ENCODE data around the gene HSPB1. TPM values are rescaled to one million over a fixed set of nuclear protein-coding genes. Genes with fewer than 3 reads are reported as not detected.

The HSPB1 gene
- total and polyA plus RNA-seq, 2 experiments from 2014 or later = 48.1 to 437 TPM

DNA sequence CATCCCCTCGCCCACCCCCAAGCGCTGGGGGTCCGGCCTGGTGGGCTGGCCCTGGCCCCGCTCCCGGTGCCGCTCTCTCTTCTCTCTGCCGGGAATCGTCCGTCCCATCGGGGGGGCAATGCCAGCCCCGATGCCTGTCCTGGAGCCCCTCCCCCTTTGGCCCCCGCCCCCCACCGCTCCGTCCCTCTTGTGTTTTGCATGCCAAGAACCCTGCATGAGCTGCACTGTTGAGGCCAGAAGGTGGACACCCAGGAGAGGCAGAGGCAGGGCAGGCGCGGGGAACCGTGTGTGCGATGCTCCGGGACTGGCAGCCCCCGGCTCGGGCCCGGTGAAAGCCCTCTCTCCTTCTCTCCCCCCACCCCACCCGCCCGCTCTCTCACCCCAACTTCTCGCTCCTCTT is 22.1 kb upstream of the HSPB1 start:
- no peaks in the 10 kb centered on the region for H3K36me3 ChIP-seq (ENCODE audit: insufficient read depth)
- peak overlapping the region; percentile 73 for H3K4me3 Mint-ChIP-seq
- H3K4me1 ChIP-seq (ENCODE audit: insufficient read depth) = peaks cover 9% of the 10 kb centered on the region
- no peak overlapping the region for H3K27ac Mint-ChIP-seq
- H2AFZ ChIP-seq = no peak overlapping the region
- H3K27me3 Mint-ChIP-seq (ENCODE audit: insufficient read depth, low read depth, poor library complexity) = peaks cover 58% of the 10 kb centered on the region
- peaks cover 21% of the 10 kb centered on the region for H3K4me1 Mint-ChIP-seq
- peaks cover 7% of the 10 kb centered on the region; the same call in 1 of the 2 replicates for H3F3A ChIP-seq (replicated peaks; ENCODE audit: low read depth)
- peaks cover 2% of the 10 kb centered on the region; the same call in 2 of the 3 replicates for H3K9me3 Mint-ChIP-seq
- no peak overlapping the region for H3K27ac ChIP-seq (ENCODE audit: low read depth)
- TF ChIP-seq JUNB (IDR thresholded peaks at IDR 0.05; ENCODE audit: unreplicated experiment) (no peak), NANOG (IDR thresholded peaks at IDR 0.05; ENCODE audit: borderline replicate concordance) (no peak), STAT1 (IDR thresholded peaks at IDR 0.05; ENCODE audit: unreplicated experiment) (no peak), POLR2AphosphoS5 (IDR thresholded peaks at IDR 0.05; ENCODE audit: low read depth) (no peak), ZNF331 (CRISPR knock-in tag; IDR thresholded peaks at IDR 0.05; ENCODE audit: low read depth) (no peak), EZH2phosphoT487 (IDR thresholded peaks at IDR 0.05; ENCODE audit: unreplicated experiment) (no peak), CREB1 (CRISPR knock-in tag; IDR thresholded peaks at IDR 0.05; ENCODE audit: low read depth) (no peak), EZH2 (IDR thresholded peaks at IDR 0.05; ENCODE audit: low read depth, unreplicated experiment) (no peak), ZNF114 (CRISPR knock-in tag; IDR thresholded peaks at IDR 0.05) (no peak)
- TF ChIP-seq, protein P1, sequence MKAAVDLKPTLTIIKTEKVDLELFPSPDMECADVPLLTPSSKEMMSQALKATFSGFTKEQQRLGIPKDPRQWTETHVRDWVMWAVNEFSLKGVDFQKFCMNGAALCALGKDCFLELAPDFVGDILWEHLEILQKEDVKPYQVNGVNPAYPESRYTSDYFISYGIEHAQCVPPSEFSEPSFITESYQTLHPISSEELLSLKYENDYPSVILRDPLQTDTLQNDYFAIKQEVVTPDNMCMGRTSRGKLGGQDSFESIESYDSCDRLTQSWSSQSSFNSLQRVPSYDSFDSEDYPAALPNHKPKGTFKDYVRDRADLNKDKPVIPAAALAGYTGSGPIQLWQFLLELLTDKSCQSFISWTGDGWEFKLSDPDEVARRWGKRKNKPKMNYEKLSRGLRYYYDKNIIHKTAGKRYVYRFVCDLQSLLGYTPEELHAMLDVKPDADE (IDR thresholded peaks at IDR 0.05) = no peak
- TF ChIP-seq, protein P2, sequence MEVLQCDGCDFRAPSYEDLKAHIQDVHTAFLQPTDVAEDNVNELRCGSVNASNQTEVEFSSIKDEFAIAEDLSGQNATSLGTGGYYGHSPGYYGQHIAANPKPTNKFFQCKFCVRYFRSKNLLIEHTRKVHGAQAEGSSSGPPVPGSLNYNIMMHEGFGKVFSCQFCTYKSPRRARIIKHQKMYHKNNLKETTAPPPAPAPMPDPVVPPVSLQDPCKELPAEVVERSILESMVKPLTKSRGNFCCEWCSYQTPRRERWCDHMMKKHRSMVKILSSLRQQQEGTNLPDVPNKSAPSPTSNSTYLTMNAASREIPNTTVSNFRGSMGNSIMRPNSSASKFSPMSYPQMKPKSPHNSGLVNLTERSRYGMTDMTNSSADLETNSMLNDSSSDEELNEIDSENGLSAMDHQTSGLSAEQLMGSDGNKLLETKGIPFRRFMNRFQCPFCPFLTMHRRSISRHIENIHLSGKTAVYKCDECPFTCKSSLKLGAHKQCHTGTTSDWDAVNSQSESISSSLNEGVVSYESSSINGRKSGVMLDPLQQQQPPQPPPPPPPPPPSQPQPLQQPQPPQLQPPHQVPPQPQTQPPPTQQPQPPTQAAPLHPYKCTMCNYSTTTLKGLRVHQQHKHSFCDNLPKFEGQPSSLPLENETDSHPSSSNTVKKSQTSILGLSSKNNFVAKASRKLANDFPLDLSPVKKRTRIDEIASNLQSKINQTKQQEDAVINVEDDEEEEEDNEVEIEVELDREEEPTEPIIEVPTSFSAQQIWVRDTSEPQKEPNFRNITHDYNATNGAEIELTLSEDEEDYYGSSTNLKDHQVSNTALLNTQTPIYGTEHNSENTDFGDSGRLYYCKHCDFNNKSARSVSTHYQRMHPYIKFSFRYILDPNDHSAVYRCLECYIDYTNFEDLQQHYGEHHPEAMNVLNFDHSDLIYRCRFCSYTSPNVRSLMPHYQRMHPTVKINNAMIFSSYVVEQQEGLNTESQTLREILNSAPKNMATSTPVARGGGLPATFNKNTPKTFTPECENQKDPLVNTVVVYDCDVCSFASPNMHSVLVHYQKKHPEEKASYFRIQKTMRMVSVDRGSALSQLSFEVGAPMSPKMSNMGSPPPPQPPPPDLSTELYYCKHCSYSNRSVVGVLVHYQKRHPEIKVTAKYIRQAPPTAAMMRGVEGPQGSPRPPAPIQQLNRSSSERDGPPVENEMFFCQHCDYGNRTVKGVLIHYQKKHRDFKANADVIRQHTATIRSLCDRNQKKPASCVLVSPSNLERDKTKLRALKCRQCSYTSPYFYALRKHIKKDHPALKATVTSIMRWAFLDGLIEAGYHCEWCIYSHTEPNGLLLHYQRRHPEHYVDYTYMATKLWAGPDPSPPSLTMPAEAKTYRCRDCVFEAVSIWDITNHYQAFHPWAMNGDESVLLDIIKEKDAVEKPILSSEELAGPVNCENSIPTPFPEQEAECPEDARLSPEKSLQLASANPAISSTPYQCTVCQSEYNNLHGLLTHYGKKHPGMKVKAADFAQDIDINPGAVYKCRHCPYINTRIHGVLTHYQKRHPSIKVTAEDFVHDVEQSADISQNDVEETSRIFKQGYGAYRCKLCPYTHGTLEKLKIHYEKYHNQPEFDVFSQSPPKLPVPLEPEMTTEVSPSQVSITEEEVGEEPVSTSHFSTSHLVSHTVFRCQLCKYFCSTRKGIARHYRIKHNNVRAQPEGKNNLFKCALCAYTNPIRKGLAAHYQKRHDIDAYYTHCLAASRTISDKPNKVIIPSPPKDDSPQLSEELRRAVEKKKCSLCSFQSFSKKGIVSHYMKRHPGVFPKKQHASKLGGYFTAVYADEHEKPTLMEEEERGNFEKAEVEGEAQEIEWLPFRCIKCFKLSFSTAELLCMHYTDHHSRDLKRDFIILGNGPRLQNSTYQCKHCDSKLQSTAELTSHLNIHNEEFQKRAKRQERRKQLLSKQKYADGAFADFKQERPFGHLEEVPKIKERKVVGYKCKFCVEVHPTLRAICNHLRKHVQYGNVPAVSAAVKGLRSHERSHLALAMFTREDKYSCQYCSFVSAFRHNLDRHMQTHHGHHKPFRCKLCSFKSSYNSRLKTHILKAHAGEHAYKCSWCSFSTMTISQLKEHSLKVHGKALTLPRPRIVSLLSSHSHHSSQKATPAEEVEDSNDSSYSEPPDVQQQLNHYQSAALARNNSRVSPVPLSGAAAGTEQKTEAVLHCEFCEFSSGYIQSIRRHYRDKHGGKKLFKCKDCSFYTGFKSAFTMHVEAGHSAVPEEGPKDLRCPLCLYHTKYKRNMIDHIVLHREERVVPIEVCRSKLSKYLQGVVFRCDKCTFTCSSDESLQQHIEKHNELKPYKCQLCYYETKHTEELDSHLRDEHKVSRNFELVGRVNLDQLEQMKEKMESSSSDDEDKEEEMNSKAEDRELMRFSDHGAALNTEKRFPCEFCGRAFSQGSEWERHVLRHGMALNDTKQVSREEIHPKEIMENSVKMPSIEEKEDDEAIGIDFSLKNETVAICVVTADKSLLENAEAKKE (CRISPR knock-in tag; IDR thresholded peaks at IDR 0.05) = no peak
- TF ChIP-seq, protein P3, sequence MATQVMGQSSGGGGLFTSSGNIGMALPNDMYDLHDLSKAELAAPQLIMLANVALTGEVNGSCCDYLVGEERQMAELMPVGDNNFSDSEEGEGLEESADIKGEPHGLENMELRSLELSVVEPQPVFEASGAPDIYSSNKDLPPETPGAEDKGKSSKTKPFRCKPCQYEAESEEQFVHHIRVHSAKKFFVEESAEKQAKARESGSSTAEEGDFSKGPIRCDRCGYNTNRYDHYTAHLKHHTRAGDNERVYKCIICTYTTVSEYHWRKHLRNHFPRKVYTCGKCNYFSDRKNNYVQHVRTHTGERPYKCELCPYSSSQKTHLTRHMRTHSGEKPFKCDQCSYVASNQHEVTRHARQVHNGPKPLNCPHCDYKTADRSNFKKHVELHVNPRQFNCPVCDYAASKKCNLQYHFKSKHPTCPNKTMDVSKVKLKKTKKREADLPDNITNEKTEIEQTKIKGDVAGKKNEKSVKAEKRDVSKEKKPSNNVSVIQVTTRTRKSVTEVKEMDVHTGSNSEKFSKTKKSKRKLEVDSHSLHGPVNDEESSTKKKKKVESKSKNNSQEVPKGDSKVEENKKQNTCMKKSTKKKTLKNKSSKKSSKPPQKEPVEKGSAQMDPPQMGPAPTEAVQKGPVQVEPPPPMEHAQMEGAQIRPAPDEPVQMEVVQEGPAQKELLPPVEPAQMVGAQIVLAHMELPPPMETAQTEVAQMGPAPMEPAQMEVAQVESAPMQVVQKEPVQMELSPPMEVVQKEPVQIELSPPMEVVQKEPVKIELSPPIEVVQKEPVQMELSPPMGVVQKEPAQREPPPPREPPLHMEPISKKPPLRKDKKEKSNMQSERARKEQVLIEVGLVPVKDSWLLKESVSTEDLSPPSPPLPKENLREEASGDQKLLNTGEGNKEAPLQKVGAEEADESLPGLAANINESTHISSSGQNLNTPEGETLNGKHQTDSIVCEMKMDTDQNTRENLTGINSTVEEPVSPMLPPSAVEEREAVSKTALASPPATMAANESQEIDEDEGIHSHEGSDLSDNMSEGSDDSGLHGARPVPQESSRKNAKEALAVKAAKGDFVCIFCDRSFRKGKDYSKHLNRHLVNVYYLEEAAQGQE (IDR thresholded peaks at IDR 0.05; ENCODE audit: unreplicated experiment) = no peak
- TF ChIP-seq, protein P4, sequence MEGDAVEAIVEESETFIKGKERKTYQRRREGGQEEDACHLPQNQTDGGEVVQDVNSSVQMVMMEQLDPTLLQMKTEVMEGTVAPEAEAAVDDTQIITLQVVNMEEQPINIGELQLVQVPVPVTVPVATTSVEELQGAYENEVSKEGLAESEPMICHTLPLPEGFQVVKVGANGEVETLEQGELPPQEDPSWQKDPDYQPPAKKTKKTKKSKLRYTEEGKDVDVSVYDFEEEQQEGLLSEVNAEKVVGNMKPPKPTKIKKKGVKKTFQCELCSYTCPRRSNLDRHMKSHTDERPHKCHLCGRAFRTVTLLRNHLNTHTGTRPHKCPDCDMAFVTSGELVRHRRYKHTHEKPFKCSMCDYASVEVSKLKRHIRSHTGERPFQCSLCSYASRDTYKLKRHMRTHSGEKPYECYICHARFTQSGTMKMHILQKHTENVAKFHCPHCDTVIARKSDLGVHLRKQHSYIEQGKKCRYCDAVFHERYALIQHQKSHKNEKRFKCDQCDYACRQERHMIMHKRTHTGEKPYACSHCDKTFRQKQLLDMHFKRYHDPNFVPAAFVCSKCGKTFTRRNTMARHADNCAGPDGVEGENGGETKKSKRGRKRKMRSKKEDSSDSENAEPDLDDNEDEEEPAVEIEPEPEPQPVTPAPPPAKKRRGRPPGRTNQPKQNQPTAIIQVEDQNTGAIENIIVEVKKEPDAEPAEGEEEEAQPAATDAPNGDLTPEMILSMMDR (conservative IDR thresholded peaks at IDR 0.05; ENCODE audit: low read depth in 2 of 2) = no peak
- H3K36me3 Mint-ChIP-seq (ENCODE audit: low read depth) = peaks cover 5% of the 10 kb centered on the region; the same call in 2 of the 3 replicates
- H4K20me1 ChIP-seq (replicated peaks; ENCODE audit: insufficient read depth) = no peaks in the 10 kb centered on the region; the same call in 1 of the 2 replicates
- no peaks in the 10 kb centered on the region for H3K79me2 ChIP-seq (replicated peaks; ENCODE audit: insufficient read depth)
- peak; percentile 36 for ATAC-seq
- peaks cover 56% of the 10 kb centered on the region for H3K27me3 ChIP-seq (ENCODE audit: insufficient read depth)
- H3K4me3 ChIP-seq = peak overlapping the region; percentile 78; the same call in 1 of the 2 replicates
- H3K9me2 ChIP-seq (ENCODE audit: insufficient read depth) = no peaks in the 10 kb centered on the region
- H3K4me2 ChIP-seq = peak overlapping the region; percentile 89
- DNase-seq (ENCODE audit: low spot score) = peak; percentile 60
